Islet precursor cell (in vitro differentiated cells): ENCODE results near the gene HIVEP3.
A peak's percentile ranks its signal among the peaks of the same experiment; 100 is the strongest.

Experiments used
- DNase-seq: peaks from one replicate; pipeline ENCODE4 v3.0.0-alpha.2; 2018

HIVEP3 gene

DNA sequence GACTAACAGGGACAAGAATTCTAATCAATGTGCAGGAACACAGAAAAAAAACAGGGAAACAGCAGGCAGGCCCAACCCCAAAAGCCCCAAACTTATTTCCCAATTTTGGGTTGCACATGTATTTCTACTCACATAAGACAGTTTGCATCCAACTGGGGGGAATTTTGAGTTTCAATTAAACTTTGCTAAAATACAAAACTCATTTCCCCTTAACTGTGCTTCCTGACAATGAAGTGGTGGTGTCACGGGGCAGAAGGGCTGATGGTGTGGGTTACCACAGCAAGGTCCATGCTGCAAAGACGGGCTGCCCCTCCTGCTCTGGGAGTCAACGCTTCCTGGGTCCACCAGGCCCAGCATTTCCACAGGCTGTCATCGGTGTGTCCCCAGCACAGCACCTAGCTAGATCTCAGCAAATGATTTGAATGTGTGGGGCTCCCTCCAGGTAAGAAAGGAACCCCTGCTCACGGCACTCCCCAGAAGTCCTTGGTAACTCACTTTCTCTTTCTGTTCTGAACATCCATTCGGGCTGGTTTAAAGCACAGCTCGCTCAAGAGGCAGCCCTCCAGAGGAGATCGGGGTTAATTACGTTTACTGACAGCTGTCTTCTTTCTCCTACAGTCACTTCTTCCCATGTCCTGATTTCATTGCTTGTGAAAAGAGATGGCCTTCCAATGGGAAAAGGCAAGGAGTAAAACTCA is 27.4 kb downstream of the HIVEP3 start:
- DNase-seq: peak; percentile 52

DNA sequence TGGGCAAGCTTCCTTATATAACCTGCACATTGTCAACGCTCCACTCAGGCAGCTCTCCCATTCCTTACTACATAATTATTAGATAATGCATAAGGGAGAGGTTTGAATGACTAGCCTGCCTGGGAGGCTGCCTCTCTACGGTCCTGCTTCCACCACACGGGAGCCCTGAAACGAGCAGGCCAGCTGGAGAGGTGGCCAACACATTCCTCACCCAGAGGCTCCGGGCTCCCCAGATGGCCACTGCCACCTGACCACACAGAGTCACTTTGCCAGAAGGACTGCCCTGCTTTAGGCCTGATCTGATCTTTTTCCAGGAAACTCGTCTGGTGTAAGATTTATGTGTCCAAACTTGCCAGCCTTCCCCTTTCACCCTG is 27.9 kb downstream of the HIVEP3 start:
- DNase-seq: peak; percentile 71

DNA sequence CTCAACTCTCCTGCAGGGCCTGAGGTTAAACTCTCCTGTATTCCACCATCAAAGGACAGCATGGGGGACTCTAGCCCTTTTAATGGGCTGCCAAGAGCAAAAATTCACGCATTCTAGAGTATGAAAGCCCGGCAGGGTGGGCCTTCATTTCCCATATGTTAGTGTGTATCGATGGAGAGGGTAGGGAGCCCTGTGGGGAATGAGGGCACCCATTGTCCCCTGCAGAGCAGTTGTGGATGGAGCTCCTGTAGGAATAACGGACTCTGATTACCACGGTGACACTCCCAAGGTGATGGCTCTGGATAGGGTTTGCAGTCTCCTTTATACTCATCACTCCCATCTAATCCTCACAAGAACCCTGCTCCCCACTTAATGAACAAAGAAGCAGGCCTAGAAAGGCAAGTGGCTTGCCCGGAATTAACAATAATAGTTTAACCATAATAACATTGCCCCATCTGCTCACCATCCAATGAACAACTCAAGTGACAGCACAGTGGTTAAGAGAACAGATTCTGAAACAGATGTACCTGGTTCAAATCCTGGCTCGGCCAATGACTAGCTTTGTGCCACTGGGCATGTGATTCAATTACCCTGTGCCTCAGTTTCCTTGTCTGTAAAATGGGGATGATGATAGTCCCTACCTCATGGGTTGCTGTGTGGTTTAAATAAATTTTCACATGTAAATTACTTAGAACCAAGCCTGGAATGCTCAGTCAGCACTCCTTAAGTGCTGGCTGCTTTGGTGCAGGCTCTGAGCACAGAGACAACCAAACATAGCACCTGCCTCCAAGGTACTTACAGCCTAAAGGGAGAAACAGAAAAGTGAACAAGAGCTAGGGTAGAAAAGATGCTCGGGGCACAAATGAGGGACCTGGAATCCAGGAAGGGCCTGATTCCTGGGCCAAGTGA is 29.0 kb downstream of the HIVEP3 start:
- DNase-seq: peak; percentile 25

DNA sequence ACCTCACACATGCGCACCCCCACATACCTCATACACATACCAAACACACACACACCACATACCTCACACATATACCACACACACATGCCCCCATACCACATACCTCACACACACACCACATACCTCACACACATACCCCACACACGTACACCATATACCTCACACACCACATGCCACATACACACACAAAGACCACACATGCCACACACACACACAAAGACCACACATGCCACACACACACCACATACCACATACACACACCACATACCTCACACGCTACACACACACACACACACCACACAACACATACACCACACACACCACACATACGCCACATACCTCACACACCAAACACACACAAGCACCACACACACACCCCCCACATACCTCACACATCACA is 30.0 kb downstream of the HIVEP3 start:
- DNase-seq: peak; percentile 25

DNA sequence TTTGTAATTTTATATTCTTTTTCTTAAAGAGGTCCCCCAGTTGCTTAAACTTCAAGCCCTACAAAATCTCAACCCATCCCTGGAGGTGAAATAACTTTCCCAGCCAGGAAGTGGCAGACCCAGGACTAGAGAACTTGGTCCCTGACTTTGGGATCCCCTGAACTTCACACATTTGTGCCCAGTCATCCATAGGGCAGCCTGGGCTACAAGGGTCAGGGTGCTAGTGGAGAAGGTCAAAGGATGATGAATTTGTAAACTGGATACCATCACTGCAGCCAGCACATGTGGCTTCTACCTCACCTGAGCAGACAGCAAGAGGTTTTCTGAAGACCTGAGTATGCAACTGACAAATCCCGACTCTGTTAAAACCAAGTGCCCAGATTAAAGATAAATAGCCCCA is 31.4 kb downstream of the HIVEP3 start:
- peak; percentile 35 for DNase-seq

DNA sequence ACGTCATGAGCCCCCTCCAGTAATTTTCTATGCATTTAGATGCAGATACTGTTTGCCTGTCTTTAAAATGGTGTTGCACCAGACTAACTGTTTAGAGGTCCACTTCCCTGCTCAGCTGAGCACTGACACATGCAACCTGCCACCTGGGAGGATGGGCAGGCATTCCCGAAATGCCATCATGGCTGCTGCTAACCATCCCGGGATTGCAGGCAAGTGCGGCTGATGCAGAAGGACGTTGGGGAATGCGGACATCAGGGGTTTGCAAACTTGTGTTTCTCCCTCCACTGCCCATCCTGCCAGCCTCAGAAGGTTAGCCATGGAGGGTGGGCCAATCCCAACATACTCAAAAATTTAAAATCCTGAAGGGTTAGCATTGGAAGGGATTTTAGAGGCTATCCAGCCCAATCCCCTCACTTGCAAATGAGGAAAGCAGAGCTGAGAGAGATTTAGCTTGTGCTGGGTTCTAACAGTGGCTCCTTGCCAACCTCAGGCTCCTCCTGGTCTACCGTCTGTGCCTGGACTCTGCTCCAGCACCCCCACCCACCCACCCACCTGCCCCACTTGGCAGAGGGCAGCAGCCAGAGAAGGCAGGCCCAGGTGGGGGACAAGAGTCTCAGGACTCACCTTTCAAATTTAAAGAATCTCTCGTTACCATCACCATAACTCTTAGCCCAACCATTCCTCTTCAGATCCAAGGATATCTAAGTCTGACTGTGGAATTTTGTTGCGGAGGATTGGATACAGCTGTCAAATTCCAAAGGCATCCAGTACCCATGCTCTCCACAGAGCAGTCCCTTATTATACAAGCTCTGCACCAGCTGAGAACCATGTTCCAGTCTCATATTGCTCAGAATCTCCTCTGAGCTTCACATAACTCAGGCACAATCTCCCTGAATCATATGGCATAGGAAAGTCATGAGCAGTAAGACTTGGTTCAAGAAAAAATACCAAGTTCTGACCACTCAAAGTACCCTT is 34.2 kb downstream of the HIVEP3 start:
- peak; percentile 49 for DNase-seq

DNA sequence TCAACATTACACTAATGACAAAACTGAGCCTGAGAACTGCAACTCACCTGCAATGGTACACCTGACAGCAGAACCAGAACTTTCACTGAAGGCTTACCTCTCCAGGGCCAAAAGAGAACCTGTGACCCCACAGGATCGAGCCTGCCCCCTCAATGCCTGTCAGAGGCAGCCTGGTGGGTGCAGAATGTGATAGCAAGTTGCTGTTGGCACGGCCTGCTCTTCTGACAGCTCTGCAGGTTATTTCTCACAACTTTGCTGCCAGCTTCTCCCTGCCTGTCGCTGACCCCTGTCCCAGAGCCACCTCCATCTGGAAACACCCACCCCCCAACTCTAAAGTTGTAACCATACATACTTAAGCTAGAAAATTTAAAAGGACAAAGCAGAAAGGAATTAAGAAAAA is 35.2 kb downstream of the HIVEP3 start:
- no peak for DNase-seq

DNA sequence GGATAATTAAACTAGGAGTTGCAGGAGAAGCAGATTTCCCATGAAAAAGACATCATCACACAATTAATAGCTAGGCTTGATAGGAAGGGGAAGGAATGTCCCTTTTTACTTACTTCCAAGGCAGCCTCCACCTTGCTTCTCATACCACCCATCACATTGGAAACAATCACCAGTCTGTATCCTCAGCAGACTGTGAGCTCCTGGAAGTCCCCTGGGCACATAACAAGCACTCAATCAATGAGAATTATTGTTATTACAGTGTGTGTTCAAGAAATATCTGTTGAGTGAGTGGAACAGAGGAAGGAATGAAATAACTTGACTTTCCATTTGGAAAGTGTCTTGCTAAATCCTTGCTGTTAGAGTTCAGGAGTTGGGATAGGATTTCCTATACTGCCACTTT is 36.2 kb downstream of the HIVEP3 start:
- DNase-seq: no peak

DNA sequence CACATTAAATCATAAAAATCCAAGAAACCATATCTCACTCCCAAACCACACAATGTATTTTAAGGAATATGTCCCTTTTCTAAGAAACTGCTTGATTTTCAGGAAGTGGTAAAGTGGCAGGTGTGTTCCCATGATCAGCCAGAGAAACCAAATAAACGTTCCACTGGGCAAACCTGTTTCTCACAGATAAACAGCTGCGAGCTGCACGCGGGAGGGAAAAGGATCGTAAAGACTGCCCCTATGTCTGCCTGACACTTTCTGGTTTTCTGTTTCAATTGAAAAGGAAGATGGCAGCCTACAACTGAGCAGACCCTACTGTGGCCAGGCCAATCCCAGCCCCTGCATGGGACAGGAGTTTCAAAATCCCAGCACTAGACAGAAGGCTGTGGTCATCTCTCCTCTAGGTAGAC is 36.6 kb downstream of the HIVEP3 start:
- no peak for DNase-seq

DNA sequence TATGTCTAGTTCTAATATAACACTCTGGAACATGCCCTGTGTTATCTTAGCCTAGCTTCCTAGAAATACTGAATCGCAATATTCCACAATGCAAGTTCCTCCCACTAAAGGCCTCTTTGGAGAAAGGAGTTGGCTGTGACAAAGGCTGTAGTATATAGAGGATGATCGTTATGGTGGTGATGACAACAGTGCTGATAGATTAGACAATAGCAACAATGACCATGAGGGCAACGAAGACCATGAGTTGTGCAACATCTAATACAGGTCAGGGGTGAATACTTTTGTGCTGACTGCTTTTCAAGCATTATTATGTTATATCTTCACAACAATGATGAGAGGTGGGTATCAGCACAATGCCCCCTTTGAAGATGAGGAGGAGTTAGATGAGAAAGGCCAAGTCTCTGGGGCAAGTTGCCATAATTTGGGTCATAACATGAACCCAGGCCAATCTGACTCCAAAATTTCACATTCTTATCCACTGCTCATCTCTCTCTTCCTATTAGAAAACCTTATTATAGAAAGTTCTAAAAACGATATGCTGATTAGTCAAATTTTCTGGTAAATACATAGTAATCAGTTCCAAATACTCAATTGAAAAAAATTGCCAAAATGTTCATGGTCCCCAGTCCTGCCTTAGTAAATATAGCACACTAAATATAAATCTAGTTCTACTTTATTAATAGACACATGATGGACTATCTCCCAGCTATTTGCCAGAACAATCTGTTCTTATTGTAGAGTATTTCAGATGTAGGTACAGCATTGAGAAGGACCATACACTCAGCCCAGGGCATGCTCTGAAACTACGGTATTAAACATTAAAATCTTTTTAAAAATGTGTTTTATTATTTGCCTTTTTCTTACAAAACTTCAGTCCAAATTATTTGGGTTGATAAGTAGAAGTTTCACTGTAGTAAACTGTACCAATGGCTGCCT is 37.5 kb downstream of the HIVEP3 start:
- DNase-seq: no peak

DNA sequence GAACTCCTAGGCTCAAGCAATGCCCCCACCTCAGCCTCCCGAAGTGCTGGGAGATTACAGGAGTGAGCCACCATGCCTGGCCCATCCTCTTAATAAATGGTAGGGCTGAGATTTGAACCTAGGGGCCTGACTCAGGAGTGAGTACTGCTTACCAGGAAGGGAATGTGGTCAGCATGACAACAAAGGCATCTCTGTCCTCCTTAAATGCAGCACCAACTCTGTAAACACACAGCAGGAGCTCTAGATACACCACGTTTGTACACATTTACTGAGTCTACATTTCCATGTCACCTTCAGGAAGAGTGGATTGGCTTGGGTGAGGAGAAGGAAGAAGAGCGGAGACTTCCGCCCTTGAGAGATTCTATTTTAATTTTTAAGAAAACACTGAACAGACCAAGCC is 38.5 kb downstream of the HIVEP3 start:
- DNase-seq: no peak

DNA sequence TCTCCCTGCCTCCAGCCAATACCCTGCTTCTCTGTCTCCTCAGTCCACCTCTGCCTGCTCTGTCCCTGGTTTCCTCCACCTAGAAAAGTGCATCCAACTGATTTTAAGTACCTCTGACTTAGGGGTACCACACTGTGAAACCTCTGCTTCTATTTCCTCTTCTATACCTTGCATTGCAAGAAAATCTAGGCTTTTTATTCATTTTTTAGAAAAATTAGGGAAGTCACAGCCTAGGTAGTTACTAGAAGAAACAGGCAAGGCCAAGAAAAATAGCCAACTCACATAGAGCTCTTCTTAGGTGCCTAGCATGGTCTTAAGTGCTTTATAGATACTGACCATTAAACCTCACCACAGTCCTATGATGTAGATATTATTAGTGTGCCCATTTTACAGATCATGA is 39.1 kb downstream of the HIVEP3 start:
- DNase-seq: no peak

DNA sequence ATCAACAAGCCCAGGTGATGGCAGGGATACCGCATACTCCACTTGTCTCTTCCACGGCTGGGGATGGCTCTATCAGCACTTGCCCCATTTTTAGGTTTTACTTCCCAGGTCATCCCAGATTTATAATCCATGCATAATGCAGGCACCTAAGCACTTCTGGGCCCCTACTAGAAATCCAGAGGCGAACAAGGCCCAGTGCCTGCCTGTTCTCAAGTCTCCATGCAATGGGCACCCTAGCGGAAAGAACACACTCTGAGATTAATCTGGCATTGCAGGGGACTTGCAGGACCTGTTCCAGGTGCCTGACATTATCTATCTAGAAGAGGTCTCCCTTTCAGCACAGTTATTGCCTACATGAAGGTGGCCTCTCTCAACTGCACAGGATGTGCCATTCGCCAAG is 39.8 kb downstream of the HIVEP3 start:
- DNase-seq: no peak

DNA sequence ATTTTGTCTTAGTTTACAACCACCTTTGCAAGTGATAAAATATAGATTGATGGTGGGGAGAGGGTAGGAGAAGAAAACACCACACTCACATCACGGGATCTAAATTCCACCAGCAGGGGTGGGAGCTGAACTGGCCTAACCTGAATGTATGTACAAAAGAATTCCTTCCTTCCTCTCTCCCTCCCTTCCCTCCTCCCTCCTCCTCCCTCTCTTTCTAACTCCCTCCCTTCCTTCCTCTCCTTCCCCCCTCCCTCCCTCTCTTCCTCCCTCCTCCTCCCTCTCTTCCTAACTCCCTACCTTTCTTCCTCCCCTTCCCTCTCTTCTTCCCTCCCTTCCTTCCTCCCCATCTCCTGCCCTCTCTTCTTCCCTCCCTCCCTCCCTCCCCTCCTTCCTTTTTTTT is 40.2 kb downstream of the HIVEP3 start:
- DNase-seq: peak; percentile 53

DNA sequence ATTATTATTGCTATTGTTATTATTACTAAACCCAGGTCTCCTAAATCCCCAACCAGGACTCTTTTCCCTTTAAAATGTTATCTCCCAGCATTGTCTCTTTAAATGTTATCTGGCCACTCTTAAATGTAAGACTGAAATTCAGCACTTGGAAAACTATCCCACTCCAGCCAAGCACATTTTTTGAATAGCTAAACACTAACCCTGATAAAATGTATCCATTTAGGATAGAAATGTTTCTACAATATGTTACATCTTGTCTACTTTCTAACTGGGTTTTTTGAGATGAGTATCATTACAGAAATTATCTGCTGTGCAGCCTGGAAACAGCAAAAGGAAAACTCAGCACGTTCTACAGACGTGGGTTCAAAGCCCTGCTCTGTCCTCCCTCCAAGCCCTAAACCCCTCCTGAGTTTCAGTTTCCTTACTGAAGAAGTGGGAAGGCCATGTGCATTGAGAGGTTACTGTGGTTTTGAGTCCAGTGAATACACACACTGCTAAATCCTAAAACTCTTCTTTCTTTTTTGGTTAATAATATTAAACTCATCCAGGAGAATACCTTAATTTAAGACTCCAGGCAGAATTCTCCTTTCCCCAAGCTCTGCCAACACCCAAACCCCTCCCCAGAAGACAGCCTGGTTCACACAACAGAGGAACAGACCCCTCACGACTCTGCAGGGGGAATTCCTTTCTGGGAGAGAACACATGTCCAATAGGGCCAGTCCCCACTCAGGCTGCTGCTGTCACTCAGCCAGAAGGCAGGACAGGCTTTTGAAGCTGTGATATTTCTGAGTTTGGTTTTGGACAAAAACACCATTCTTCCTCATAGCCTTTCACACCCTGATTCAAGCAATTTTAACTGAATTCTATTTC is 41.9 kb downstream of the HIVEP3 start:
- DNase-seq: peak; percentile 68

DNA sequence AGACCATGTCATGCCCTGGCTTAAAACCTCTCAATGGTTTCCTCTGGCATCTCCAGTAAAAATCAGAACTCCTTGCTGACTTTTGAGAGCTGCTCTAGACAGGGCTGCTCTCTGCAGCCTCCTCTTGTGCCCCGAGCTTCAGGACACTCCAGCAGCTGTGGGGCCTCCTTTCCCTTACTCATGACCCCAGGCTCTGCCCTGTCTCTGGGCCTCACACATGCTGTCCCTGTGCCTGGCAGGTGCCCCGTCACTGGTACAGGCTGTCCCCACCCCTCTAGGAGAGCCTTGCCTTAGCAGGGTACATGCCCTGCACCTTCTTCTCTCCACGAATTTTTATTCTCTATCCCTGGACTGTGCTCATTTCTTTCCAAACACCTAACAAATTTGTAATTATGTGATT is 43.2 kb downstream of the HIVEP3 start:
- no peak for DNase-seq

DNA sequence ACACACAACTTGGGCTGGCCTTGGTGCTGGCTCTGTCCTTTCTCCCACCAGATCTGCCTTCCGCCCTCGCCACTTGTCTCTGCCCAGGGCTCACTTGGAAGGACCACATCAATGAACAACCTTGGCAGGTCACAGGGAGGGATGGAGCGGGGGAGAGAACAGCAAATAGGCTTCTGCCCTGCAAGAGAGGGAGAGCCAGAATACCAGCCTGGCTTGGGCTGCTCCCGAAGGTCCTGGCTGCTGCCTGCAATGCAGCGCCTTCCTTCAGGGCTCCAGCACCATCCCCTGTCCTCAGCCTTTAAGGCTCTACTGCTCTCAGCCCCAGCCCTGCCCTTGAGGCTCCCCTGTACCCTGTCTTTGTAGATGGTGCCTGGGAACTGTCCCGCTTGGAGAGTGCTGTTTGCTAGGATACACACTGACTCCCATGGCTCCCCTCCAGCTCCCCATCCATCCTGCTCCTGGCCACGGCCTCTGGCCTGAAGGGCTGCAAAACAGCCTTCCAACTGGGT is 43.8 kb downstream of the HIVEP3 start:
- no peak for DNase-seq

DNA sequence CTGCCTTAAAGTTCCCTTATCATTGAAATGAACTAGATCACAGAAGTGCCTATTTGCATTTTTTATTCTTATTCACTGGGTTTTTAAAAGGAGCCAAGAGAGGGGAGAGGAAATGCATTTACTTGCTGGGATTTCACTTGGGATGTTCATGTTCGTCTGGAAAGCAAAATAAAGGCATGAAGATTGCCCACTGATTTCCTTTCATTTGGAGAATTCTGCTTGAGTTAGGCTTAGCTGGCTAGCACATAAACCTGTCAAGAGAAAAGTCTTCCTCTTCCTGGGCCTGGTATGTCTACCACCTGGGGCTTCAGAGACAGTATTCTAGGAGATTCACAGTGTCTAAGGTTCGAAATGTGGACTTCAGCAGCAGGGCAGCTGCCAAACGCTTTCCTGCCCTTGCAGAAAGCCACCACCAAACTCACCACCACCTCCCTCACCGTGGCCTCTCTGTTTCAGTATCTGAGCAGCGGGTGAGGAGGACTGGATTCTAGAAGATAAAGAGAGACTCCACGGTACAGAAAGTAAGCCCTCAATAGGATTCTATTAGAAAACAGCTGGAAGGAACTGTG is 44.5 kb downstream of the HIVEP3 start:
- DNase-seq: peak; percentile 50

DNA sequence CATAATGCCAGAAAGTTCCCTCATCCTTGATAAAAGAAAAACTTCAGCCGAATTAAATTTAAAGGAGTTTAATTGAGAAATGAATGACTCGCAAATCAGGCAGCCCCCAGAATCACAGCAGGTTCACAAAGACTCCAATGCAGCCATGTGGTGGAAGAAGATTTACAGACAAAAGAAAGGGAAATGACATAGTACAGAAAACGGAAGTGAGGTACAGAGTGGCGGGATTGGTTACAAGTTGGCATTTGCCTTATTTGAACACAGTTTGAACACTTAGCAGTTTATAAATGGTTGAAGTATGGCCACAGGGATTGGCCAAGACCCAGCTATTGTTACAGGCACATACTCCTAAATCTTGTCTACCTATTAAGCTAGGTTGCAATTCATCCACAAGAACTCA is 46.6 kb downstream of the HIVEP3 start:
- DNase-seq: no peak

DNA sequence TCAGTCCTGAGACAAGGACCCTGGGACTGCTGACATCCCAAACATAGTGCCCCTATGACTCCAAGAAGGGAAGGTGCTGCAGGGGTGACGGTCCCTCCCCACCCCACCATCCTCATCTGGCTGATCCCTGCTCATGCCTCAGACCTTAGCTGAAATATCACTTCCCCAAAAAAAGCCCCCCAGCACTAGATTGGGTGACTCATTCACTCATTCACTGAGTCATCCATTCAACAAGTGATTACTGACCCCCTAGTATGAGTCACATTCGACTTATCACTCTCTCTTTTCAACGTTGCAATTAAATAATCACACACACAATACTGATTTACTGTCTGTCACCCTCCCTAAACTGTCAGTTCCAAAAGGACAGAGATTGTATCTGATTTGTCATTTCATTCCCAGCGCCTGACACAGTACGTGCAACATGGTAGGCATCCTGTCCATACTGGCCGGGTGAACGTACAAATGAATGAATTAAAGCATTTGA is 48.6 kb downstream of the HIVEP3 start:
- DNase-seq: no peak
